Transverse colon (tissue), 4 donors: ENCODE measurements around the gene PXYLP1. TPM values are rescaled to one million over a fixed set of nuclear protein-coding genes. Genes with fewer than 3 reads are reported as not detected.

ENCODE experiments used
- DNase-seq: peaks from one replicate; pipeline ENCODE4 v3.0.0-alpha.2; 2019
- H3K27ac ChIP-seq, 4 donors: fragments of 200-600 bp; sonication (generic); 2 replicates each; pipeline ENCODE4 v1.5.1; 2016 to 2018; ENCODE audit warnings: inconsistent platforms in 4 of 4
- H3K27me3 ChIP-seq: fragments of 200-600 bp; sonication (generic); 2 replicates; pipeline ENCODE4 v1.5.1; 2017; ENCODE audit warnings: inconsistent platforms
- H3K36me3 ChIP-seq, 4 donors: fragments of 200-600 bp; sonication (generic); 2 replicates each; pipeline ENCODE4 v1.5.1; 2017 to 2019; ENCODE audit warnings: inconsistent platforms in 4 of 4
- H3K4me1 ChIP-seq, 4 donors: fragments of 200-600 bp; sonication (generic); 2 replicates each; pipeline ENCODE4 v1.5.1; 2017 to 2020; ENCODE audit warnings: inconsistent platforms in 4 of 4
- H3K4me3 ChIP-seq, 4 donors: fragments of 200-600 bp; sonication (generic); 1 replicate in 1 of 4; 2 replicates in 3 of 4; pipeline versions ENCODE4 v1.5.1 to v1.6.1; 2017 to 2019; ENCODE audit warnings: inconsistent platforms in 4 of 4
- H3K9me3 ChIP-seq, 2 donors: fragments of 200-600 bp; sonication (generic); 2 replicates each; pipeline ENCODE4 v1.5.1; 2017 to 2019; ENCODE audit warnings: inconsistent platforms in 2 of 2
- EP300 ChIP-seq: sonication (generic); formaldehyde crosslinking; IDR thresholded peaks from one replicate; pipeline ENCODE4 v1.6.1; 2017; ENCODE audit warnings: antibody characterized with exemption, low read depth
- POLR2A ChIP-seq: fragments of 450-650 bp; IDR thresholded peaks from one replicate; pipeline ENCODE4 v1.6.1; 2016; ENCODE audit warnings: antibody characterized with exemption, mild to moderate bottlenecking, moderate library complexity
- POLR2AphosphoS5 ChIP-seq, 3 donors: sonication (generic); formaldehyde crosslinking; IDR thresholded peaks; one replicate each; pipeline ENCODE4 v1.6.1; 2016; ENCODE audit warnings: antibody characterized with exemption in 3 of 3
- WGBS, 2 donors: methylation state at CpG; one replicate each; pipeline ENCODE4 v1.1.5; 2018; ENCODE audit warnings: low coverage in 1 of 2; 5-methylcytosine and 5-hydroxymethylcytosine counted together
- in situ Hi-C, 4 donors: fragments of 200-750 bp; cut with MboI; loops; one replicate each; pipeline versions ENCODE4 v1.15.0 to v1.15.1; 2017; ENCODE audit warnings: low sequenced_read_pairs in 3 of 4, low pct_ligation_motif_present in 1 of 4, low pct_unique_long_range_greater_than_20kb in 1 of 4
- intact Hi-C: fragments of 100-400 bp; cut with DNase I; formaldehyde crosslinking; loops from one replicate; pipeline ENCODE4 v1.15.1; 2023; ENCODE audit warnings: low total_unique reads
- total RNA-seq, 4 donors: library from RNA; depleted of rRNA; stranded (reverse); fragments of >200 nt; gene quantifications; one replicate each; pipeline ENCODE4 v1.1.0, GENCODE V29; 2016
- TF ChIP-seq, protein P1 (sequence below), 5 experiments: fragments of 200-600 bp in 3 of 5; fragments of 450-650 bp in 2 of 5; sonication (generic) in 3 of 5; IDR thresholded peaks; 1 replicate in 2 of 5; 2 replicates in 3 of 5; pipeline ENCODE4 v1.5.1; 2016 to 2017; ENCODE audit warnings: antibody characterized with exemption in 5 of 5, inconsistent platforms in 3 of 5, mild to moderate bottlenecking in 2 of 5, moderate library complexity in 1 of 5

Gene PXYLP1
- total RNA-seq, 4 donors from 2014 or later, result 11.5 to 27.7 (median 12.2) TPM

DNA sequence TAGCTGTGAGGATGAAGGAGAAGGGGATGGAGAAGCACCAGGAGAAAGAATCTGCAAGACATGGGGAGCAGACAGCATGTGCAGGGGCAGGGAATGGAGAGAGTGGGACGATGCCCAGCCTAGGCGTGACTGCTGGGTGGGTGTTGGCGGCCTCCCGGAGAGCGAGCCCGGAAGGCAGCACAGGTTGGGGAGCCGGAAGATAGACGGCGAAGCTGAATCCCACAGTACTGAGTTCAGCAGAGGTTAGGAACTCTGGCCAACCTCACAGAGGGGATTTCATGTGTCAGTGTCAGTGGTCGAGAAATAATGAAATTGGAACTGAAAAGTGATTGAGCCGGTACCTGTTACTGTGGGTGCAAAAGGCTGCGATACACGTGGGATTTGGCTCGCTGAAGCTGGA, 55.2 kb downstream of the PXYLP1 start:
- H3K27ac ChIP-seq, result no peak overlapping the region
- DNase-seq, result no peak
- in situ Hi-C loops, result no loop called here

DNA sequence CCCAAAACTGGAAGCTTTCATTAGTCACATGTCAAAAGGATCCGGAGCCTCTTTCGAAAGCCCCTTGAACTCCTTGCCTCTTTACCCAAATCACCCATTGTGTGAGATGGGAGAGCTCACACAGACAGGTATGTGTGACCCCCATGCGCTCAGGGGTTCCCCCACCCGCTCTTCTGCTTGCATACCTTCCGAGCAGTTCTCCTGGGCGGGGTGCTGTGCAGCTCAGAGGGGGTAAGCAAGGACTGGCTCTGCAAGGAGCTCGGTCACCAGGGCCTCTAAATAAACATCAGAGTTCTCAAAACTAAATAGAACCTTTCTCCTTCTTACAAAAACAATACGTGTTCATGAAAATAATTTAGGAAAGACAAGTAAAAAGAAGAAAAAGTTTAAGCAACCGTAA, 55.7 kb downstream of the PXYLP1 start:
- in situ Hi-C loops (no loop called here), intact Hi-C loops (no loop called here)
- Histone ChIP-seq H3K9me3 (no peaks in the 10 kb centered on the region), H3K27me3 (no peaks in the 10 kb centered on the region), H3K27ac (no peak overlapping the region), H3K4me1 (no peaks in the 10 kb centered on the region), H3K4me3 (no peak overlapping the region), H3K36me3 (no peaks in the 10 kb centered on the region)
- 88 to 94% methylated on average over 4 to 9 of the region's 9 CpGs for WGBS, 2 donors
- TF ChIP-seq POLR2A, result no peak
- no peak for TF ChIP-seq POLR2AphosphoS5 (IDR thresholded peaks at IDR 0.05)
- no peak for TF ChIP-seq EP300
- TF ChIP-seq, protein P1, sequence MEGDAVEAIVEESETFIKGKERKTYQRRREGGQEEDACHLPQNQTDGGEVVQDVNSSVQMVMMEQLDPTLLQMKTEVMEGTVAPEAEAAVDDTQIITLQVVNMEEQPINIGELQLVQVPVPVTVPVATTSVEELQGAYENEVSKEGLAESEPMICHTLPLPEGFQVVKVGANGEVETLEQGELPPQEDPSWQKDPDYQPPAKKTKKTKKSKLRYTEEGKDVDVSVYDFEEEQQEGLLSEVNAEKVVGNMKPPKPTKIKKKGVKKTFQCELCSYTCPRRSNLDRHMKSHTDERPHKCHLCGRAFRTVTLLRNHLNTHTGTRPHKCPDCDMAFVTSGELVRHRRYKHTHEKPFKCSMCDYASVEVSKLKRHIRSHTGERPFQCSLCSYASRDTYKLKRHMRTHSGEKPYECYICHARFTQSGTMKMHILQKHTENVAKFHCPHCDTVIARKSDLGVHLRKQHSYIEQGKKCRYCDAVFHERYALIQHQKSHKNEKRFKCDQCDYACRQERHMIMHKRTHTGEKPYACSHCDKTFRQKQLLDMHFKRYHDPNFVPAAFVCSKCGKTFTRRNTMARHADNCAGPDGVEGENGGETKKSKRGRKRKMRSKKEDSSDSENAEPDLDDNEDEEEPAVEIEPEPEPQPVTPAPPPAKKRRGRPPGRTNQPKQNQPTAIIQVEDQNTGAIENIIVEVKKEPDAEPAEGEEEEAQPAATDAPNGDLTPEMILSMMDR (IDR thresholded peaks at IDR 0.05), result no peak
- DNase-seq, result no peak

More for the DNA sequence above, 55.2 kb downstream of the PXYLP1 start:
- no peak overlapping the region for H3K4me3 ChIP-seq
- H3K27me3 ChIP-seq, result no peaks in the 10 kb centered on the region
- no peaks in the 10 kb centered on the region for H3K36me3 ChIP-seq
- H3K9me3 ChIP-seq, result no peaks in the 10 kb centered on the region
- TF ChIP-seq, protein P1 (IDR thresholded peaks at IDR 0.05), result no peak
- TF ChIP-seq EP300 (no peak), POLR2A (no peak), POLR2AphosphoS5 (IDR thresholded peaks at IDR 0.05) (no peak)
- intact Hi-C loops, result no loop called here
- 89 to 100% methylated on average over 3 to 14 of the region's 14 CpGs for whole genome bisulfite sequencing, 2 donors
- H3K4me1 ChIP-seq, result no peaks in the 10 kb centered on the region

DNA sequence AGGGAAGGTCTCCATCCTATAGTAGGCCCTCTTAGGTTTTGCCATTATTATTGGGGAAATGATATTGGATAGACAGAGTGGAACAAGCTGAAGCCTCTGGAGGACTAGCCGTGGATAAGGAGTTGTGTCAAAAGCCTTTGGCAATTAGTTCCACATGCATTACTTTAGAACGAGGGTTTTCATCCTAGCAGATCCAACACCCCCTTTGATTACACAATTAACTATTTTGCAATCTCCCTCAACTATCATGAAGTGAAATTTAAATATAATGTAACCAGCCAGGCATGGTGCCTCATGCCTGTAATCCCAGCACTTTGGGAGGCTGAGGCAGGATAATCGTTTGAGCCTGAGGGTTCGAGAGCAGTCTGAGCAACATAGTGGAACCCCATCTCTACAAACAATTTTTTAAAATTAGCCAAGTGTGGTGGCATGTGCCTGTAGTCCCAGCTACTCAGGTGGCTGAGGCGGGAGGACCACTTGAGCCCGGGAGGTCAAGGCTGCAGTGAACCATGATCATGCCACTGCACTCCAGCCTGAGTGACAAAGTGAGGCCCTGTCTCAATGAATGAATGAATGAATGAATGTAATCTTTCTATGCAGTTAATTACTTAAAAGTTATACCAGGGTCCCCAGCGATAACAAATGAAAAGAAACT, 56.8 kb downstream of the PXYLP1 start:
- DNase-seq, result no peak
- H3K4me3 ChIP-seq, result no peak overlapping the region
- no peak overlapping the region for H3K27ac ChIP-seq
- no peaks in the 10 kb centered on the region for H3K36me3 ChIP-seq
- WGBS, 2 donors, result 87 to 95% methylated on average over 7 of the region's 7 CpGs
- in situ Hi-C loops, result no loop called here
- H3K4me1 ChIP-seq, result no peaks in the 10 kb centered on the region
- no peaks in the 10 kb centered on the region for H3K9me3 ChIP-seq
- intact Hi-C loops, result no loop called here
- H3K27me3 ChIP-seq, result no peaks in the 10 kb centered on the region
- TF ChIP-seq, protein P1 (IDR thresholded peaks at IDR 0.05), result no peak
- TF ChIP-seq EP300, result no peak
- no peak for TF ChIP-seq POLR2AphosphoS5 (IDR thresholded peaks at IDR 0.05)
- TF ChIP-seq POLR2A, result no peak

DNA sequence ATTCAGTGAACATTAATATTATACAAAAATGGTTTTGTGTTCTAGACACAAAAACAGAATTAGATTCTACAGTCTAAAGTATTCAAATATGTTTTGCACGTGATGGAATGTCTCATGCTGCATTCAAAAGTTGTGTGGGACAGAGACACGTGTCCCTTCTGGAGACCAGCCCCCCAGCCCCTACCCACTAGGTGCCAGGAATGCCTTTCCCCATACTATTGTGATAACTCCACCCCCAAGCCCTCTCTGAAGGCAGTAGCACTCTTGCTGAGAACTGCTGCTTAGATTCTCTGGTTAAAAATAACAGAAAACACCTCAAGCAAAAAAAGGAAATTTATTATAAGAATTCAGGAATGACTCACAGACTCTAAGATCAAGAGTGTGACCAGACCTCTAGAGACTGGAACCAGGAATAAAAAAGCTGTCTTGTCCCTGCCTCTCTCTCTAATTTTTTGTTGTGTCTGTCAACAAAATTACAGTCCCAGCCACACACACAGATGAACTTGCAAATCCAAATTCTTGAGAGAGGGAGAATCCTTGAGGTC, 57.7 kb downstream of the PXYLP1 start:
- H3K4me3 ChIP-seq, result no peak overlapping the region
- in situ Hi-C loops (no loop called here), intact Hi-C loops (no loop called here)
- H3K27me3 ChIP-seq, result no peaks in the 10 kb centered on the region
- no peaks in the 10 kb centered on the region for H3K9me3 ChIP-seq
- H3K4me1 ChIP-seq, result peaks cover 0 to 6% (median 0%) of the 10 kb centered on the region in 4 donors
- DNase-seq, result no peak
- no peaks in the 10 kb centered on the region for H3K36me3 ChIP-seq
- WGBS, 2 donors, result 33 to 80% methylated on average over 1 to 2 of the region's 2 CpGs
- TF ChIP-seq, protein P1 (IDR thresholded peaks at IDR 0.05), result no peak
- TF ChIP-seq POLR2A (no peak), POLR2AphosphoS5 (IDR thresholded peaks at IDR 0.05) (no peak), EP300 (no peak)
- H3K27ac ChIP-seq, result no peak overlapping the region
